ENCODE results near the gene PPID.

DNA sequence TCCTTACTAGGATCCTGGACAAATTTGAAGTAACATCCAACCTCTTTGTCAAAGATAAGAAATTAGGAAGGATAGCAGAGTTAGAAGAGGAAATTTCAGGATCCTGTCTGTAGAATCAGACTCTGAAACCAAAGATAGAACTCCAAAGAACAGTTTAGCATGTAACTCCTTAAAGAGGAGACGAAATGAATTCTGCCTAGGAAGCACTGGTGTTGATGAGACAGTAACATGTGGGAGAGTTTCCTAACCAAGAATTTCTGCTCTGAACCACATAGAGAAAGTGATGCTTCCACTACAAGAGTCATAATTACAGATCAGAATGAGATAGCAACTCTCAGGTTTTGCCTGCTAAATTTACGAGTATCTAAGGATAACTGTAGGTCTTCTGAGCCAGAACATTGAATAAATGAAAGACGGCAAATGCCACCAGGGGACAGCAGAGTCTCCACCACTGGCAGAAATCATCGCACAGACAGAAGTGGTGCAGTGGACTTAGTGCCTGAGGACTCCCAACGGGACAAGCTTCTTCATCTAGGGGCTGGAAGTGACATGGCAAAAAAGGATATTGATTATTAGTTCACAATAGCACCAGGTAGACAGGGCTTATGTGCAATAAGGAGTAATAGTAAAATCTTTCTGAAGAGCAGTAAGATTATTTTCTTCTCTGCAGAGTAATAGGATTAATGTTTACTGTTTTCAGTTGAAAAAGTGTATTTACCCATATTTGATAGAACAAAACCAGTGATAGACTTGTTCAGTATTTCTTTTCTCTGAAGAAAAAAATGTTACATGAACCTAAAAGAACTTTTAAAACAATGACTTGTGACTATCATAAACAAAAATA lies 6.7 kb upstream of the PPID start:
- peak; percentile 71 to 83 for TF ChIP-seq CTCF (IDR thresholded peaks at IDR 0.05)
- no peak for TF ChIP-seq POLR2A (IDR thresholded peaks at IDR 0.05)
- TF ChIP-seq POLR2AphosphoS5 (IDR thresholded peaks at IDR 0.05): no peak
